B cell (primary cell): Measurements from ENCODE around the gene PIK3R4. TPM values are rescaled to one million over a fixed set of nuclear protein-coding genes. Genes with fewer than 3 reads are reported as not detected.

Source experiments
- ATAC-seq: fragments of 200-7000 bp; cut with Tn5 transposase; one replicate; pipeline ENCODE4 v1.10.0; 2021; ENCODE audit warnings: low read depth, mild to moderate bottlenecking, moderate number of reproducible peaks, moderate library complexity
- CTCF ChIA-PET: fragments of 350-600 bp; sonication (Branson Sonifier 250); formaldehyde crosslinking; loops from one replicate; lab custom pipeline; 2021; ENCODE audit warnings: antibody characterized with exemption, inconsistent platforms; lab: Charles Lee
- POLR2A ChIA-PET: fragments of 350-600 bp; sonication (Branson Sonifier 250); formaldehyde crosslinking; loops from one replicate; lab custom pipeline; 2021; ENCODE audit warnings: antibody characterized with exemption; lab: Charles Lee
- DNase-seq: peaks from one replicate; pipeline ENCODE4 v3.0.0; 2013
- H2AFZ ChIP-seq: 2 replicates; pipeline ENCODE4 v1.6.1; 2012; ENCODE audit warnings: mild to moderate bottlenecking, low read depth, low read length; ENCODE audit not compliant: insufficient read depth, poor library complexity, severe bottlenecking
- H3K27ac ChIP-seq, 2 donors: 1 replicate in 1 of 2; 2 replicates in 1 of 2; pipeline ENCODE4 v1.5.1; 2012 to 2013; ENCODE audit warnings: low read length in 2 of 2, mild to moderate bottlenecking in 2 of 2, moderate library complexity in 1 of 2
- H3K27me3 ChIP-seq, 4 experiments: fragments of 200-600 bp in 1 of 4; sonication (generic) in 1 of 4; replicated peaks in 1 of 4; 1 replicate in 2 of 4; 2 replicates in 2 of 4; pipeline versions ENCODE4 v1.6.1 to v1.7.0; 2013 to 2016; ENCODE audit warnings: low read length in 3 of 4, mild to moderate bottlenecking in 2 of 4, mixed read lengths in 1 of 4, moderate library complexity in 1 of 4; ENCODE audit not compliant: insufficient read depth in 4 of 4, control insufficient read depth in 3 of 4; ENCODE audit errors: control extremely low read depth in 1 of 4
- H3K36me3 ChIP-seq, 2 experiments: replicated peaks in 1 of 2; 1 replicate in 1 of 2; 2 replicates in 1 of 2; pipeline versions ENCODE4 v1.6.1 to v1.7.1; 2013; ENCODE audit warnings: low read length in 1 of 2; ENCODE audit not compliant: insufficient read depth in 2 of 2, control insufficient read depth in 1 of 2; ENCODE audit errors: control extremely low read depth in 1 of 2, extremely low read depth in 1 of 2
- H3K4me1 ChIP-seq, 2 donors: fragments of 200-600 bp in 1 of 2; sonication (generic) in 1 of 2; 1 replicate in 1 of 2; 2 replicates in 1 of 2; pipeline versions ENCODE4 v1.5.1 to v1.6.1; 2013 to 2017; ENCODE audit warnings: low read length in 2 of 2; ENCODE audit not compliant: control insufficient read depth in 2 of 2, insufficient read depth in 2 of 2
- H3K4me2 ChIP-seq: replicated peaks from 2 replicates; pipeline ENCODE3; 2012; ENCODE audit warnings: mild to moderate bottlenecking, low read depth, low read length; ENCODE audit not compliant: poor library complexity, severe bottlenecking
- H3K4me3 ChIP-seq, 5 experiments: fragments of 200-600 bp in 1 of 5; sonication (generic) in 1 of 5; 1 replicate in 3 of 5; 2 replicates in 2 of 5; pipeline versions ENCODE4 v1.5.1 to v1.7.0; 2011 to 2016; ENCODE audit warnings: low read length in 4 of 5, mild to moderate bottlenecking in 4 of 5, low read depth in 2 of 5, control low read depth in 1 of 5, moderate library complexity in 1 of 5; ENCODE audit not compliant: insufficient read depth in 1 of 5; ENCODE audit errors: control extremely low read depth in 1 of 5, extremely low read depth in 1 of 5
- H3K79me2 ChIP-seq: fragments of 200-600 bp; sonication (generic); one replicate; pipeline ENCODE4 v1.6.0; 2016; ENCODE audit warnings: low read length; ENCODE audit not compliant: control insufficient read depth, insufficient read depth
- H3K9ac ChIP-seq: fragments of 200-600 bp; sonication (generic); 2 replicates; pipeline ENCODE4 v1.6.1; 2017; ENCODE audit warnings: mild to moderate bottlenecking, low read length, moderate library complexity
- H3K9me3 ChIP-seq, 3 donors: one replicate each; pipeline versions ENCODE4 v1.6.1 to v1.7.1; 2013; ENCODE audit warnings: low read length in 2 of 3; ENCODE audit not compliant: control insufficient read depth in 2 of 3, insufficient read depth in 1 of 3; ENCODE audit errors: control extremely low read depth in 1 of 3
- H4K20me1 ChIP-seq: 2 replicates; pipeline ENCODE4 v1.6.0; 2012; ENCODE audit warnings: mild to moderate bottlenecking, low read length; ENCODE audit not compliant: insufficient read depth, control insufficient read depth, poor library complexity, severe bottlenecking
- H3K27ac Mint-ChIP-seq: one replicate; pipeline ENCODE4 v1.8.0; 2021; ENCODE audit warnings: mixed read lengths
- H3K27me3 Mint-ChIP-seq: one replicate; pipeline ENCODE4 v1.8.0; 2021; ENCODE audit warnings: mixed read lengths
- H3K4me1 Mint-ChIP-seq: one replicate; pipeline ENCODE4 v1.8.0; 2021; ENCODE audit warnings: mixed read lengths
- H3K4me3 Mint-ChIP-seq: one replicate; pipeline ENCODE4 v1.8.0; 2021; ENCODE audit warnings: mixed read lengths
- H3K9me3 Mint-ChIP-seq: one replicate; pipeline ENCODE4 v1.8.0; 2022; ENCODE audit warnings: mixed read lengths; ENCODE audit not compliant: insufficient read depth
- CTCF ChIP-seq: fragments of 200-600 bp; IDR thresholded peaks from one replicate; pipeline ENCODE4 v1.8.0; 2022; ENCODE audit warnings: antibody characterized with exemption, mild to moderate bottlenecking
- EZH2 ChIP-seq: IDR thresholded peaks from 2 replicates; pipeline ENCODE4 v1.6.1; 2012; ENCODE audit warnings: borderline replicate concordance, low read depth, mild to moderate bottlenecking, moderate library complexity, low read length; ENCODE audit not compliant: insufficient read depth, poor library complexity, severe bottlenecking
- WGBS: methylation state at CpG from one replicate; pipeline ENCODE4 v1.1.5; 2013; ENCODE audit warnings: missing lambda C conversion rate; ENCODE audit not compliant: insufficient coverage; 5-methylcytosine and 5-hydroxymethylcytosine counted together
- intact Hi-C: fragments of 100-400 bp; cut with micrococcal nuclease; formaldehyde crosslinking; loops from one replicate; pipeline ENCODE4 v1.10.0; 2022
- polyA plus RNA-seq: library from polyadenylated mRNA; depleted of rRNA; stranded (reverse); fragments of >200 nt; gene quantifications from 2 replicates; pipeline ENCODE4 v1.2.3, GENCODE V29; 2012
- total RNA-seq, 2 donors: library from RNA; stranded (reverse); fragments of 120-200 nt in 1 of 2; gene quantifications; 1 replicate in 1 of 2; 2 replicates in 1 of 2; pipeline versions ENCODE4 v1.2.3 to v1.2.4, GENCODE V29; 2013 to 2022

The PIK3R4 gene
- total and polyA plus RNA-seq, 2 donors (not counting 1 experiment from before 2014, with no cell fraction given), result 23.9 to 27.1 TPM

GRCh38 chr3:130686833-130687232 is 59.8 kb downstream of the PIK3R4 start:
- Histone ChIP-seq H2AFZ (no peak overlapping the region), H3K9ac (no peak overlapping the region), H4K20me1 (no peaks in the 10 kb centered on the region), H3K4me2 (no peak overlapping the region), H3K27me3 (no peaks in the 10 kb centered on the region), H3K79me2 (no peaks in the 10 kb centered on the region), H3K36me3 (peaks cover 4 to 58% of the 10 kb centered on the region in 2 experiments), H3K4me3 (no peak overlapping the region), H3K27ac (no peak overlapping the region), H3K9me3 (no peaks in the 10 kb centered on the region), H3K4me1 (no peaks in the 10 kb centered on the region)
- Mint-ChIP-seq H3K4me1 (no peaks in the 10 kb centered on the region), H3K27ac (no peak overlapping the region), H3K4me3 (no peak overlapping the region), H3K27me3 (no peaks in the 10 kb centered on the region), H3K9me3 (no peaks in the 10 kb centered on the region)
- TF ChIP-seq CTCF, result no peak
- no peak for TF ChIP-seq EZH2
- intact Hi-C loops, result no loop called here
- WGBS, result no CpG with 5 or more reads among the region's 1 CpG
- CTCF ChIA-PET, result no interaction called here
- ATAC-seq (no peak), DNase-seq (no peak)
- POLR2A ChIA-PET, result no interaction called here

GRCh38 chr3:130682131-130682530 is 64.5 kb downstream of the PIK3R4 start:
- TF ChIP-seq CTCF (no peak), EZH2 (no peak)
- no peak overlapping the region for H3K4me3 Mint-ChIP-seq
- no peaks in the 10 kb centered on the region for H3K9me3 Mint-ChIP-seq
- no peaks in the 10 kb centered on the region for H3K9me3 ChIP-seq
- CTCF ChIA-PET, result no interaction called here
- H3K27me3 Mint-ChIP-seq, result no peaks in the 10 kb centered on the region
- WGBS, result 100% methylated on average over 1 of the region's 2 CpGs
- H4K20me1 ChIP-seq, result no peaks in the 10 kb centered on the region
- POLR2A ChIA-PET, result no interaction called here
- no peak overlapping the region for H3K4me2 ChIP-seq
- no peak for ATAC-seq
- H3K9ac ChIP-seq, result no peak overlapping the region
- H3K4me1 ChIP-seq, result no peaks in the 10 kb centered on the region
- no peak overlapping the region for H3K27ac ChIP-seq
- H3K79me2 ChIP-seq, result no peaks in the 10 kb centered on the region
- H3K36me3 ChIP-seq, result peaks cover 8 to 75% of the 10 kb centered on the region in 2 experiments
- intact Hi-C loops, result no loop called here
- H3K27me3 ChIP-seq, result no peaks in the 10 kb centered on the region
- no peak for DNase-seq
- H2AFZ ChIP-seq, result no peak overlapping the region
- H3K27ac Mint-ChIP-seq, result no peak overlapping the region
- no peaks in the 10 kb centered on the region for H3K4me1 Mint-ChIP-seq
- no peak overlapping the region for H3K4me3 ChIP-seq
